HCT116 (cell line): ENCODE results near the gene PTPRC. TPM values are rescaled to one million over a fixed set of nuclear protein-coding genes. Genes with fewer than 3 reads are reported as not detected.

Source experiments
- ATAC-seq: fragments of 200-7000 bp; cut with Tn5 transposase; 2 replicates; pipeline ENCODE4 v1.9.1; 2020; ENCODE audit warnings: mild to moderate bottlenecking, moderate library complexity
- BruUV-seq: library from RNA; stranded (reverse); fragments of 400-500 nt; replicated peaks from 2 replicates; lab custom pipeline; 2021; lab: Mats Ljungman, UMichigan
- CTCF ChIA-PET: fragments of 300-600 bp; sonication (Branson Sonifier 250); formaldehyde crosslinking; loops from one replicate; lab custom pipeline; 2021; ENCODE audit warnings: antibody characterized with exemption; lab: Charles Lee
- POLR2A ChIA-PET: fragments of 300-600, 350-600 bp; sonication (Branson Sonifier 250); formaldehyde crosslinking; loops from one replicate; lab custom pipeline; 2021; ENCODE audit warnings: antibody characterized with exemption; lab: Charles Lee
- RAD21 ChIA-PET, 2 experiments: fragments of 300-600 bp; sonication (Branson Sonifier 250); formaldehyde crosslinking; loops; one replicate each; lab custom pipeline; 2023; ENCODE audit warnings: low total read pairs in 2 of 2; ENCODE audit not compliant: uncharacterized antibody in 2 of 2, unreplicated experiment in 2 of 2, low non-redundant PET in 1 of 2; lab: Charles Lee
- DNase-seq: peaks from one replicate; pipeline ENCODE4 v3.0.0-alpha.2; 2010; ENCODE audit warnings: low read depth, low spot score
- H2AFZ ChIP-seq: fragments of 200-600 bp; shearing (Covaris generic), sonication (generic); 2 replicates; pipeline ENCODE4 v1.6.1; 2017; ENCODE audit warnings: low read depth, mixed run types, mixed read lengths, antibody characterized with exemption, low read length; ENCODE audit not compliant: poor library complexity, severe bottlenecking
- H3K27ac ChIP-seq: 2 replicates; pipeline ENCODE4 v1.5.1; 2012; ENCODE audit warnings: low read depth, low read length
- H3K27me3 ChIP-seq: fragments of 200-600 bp; sonication (generic); 2 replicates; pipeline ENCODE4 v1.6.1; 2016; ENCODE audit warnings: mixed run types, low read length, mixed read lengths; ENCODE audit not compliant: insufficient read depth
- H3K36me3 ChIP-seq, 2 experiments: fragments of 200-500 bp in 1 of 2; fragments of 200-600 bp in 1 of 2; sonication (Bioruptor generic) in 1 of 2; sonication (generic) in 1 of 2; 2 replicates each; pipeline versions ENCODE4 v1.5.1 to v1.6.1; 2014 to 2016; ENCODE audit warnings: low read length in 2 of 2, inconsistent platforms in 1 of 2, mixed read lengths in 1 of 2, mixed run types in 1 of 2; ENCODE audit not compliant: insufficient read depth in 2 of 2, control insufficient read depth in 1 of 2
- H3K4me1 ChIP-seq, 2 experiments: fragments of 200-600 bp in 1 of 2; sonication (generic) in 1 of 2; 2 replicates each; pipeline versions ENCODE4 v1.5.1 to v1.6.1; 2012 to 2017; ENCODE audit warnings: low read length in 2 of 2, inconsistent platforms in 1 of 2, mild to moderate bottlenecking in 1 of 2, mixed read lengths in 1 of 2, mixed run types in 1 of 2, moderate library complexity in 1 of 2; ENCODE audit not compliant: insufficient read depth in 2 of 2, control insufficient read depth in 1 of 2
- H3K4me2 ChIP-seq: fragments of 200-600 bp; sonication (generic); 2 replicates; pipeline ENCODE4 v1.6.1; 2017; ENCODE audit warnings: mixed run types, low read length, mixed read lengths
- H3K4me3 ChIP-seq, 2 experiments: fragments of 200-600 bp in 1 of 2; sonication (generic) in 1 of 2; replicated peaks in 1 of 2; 2 replicates each; pipeline ENCODE4 v1.5.1; 2011 to 2016; ENCODE audit warnings: low read length in 2 of 2, control low read depth in 1 of 2, low read depth in 1 of 2, mild to moderate bottlenecking in 1 of 2, mixed read lengths in 1 of 2, mixed run types in 1 of 2
- H3K79me2 ChIP-seq: fragments of 200-600 bp; sonication (generic); 2 replicates; pipeline ENCODE4 v1.6.1; 2017; ENCODE audit warnings: mild to moderate bottlenecking, mixed run types, low read length, moderate library complexity, mixed read lengths; ENCODE audit not compliant: insufficient read depth
- H3K9ac ChIP-seq: fragments of 200-600 bp; sonication (generic); 2 replicates; pipeline ENCODE4 v1.6.1; 2016; ENCODE audit warnings: low read length, mixed read lengths
- H3K9me2 ChIP-seq: fragments of 200-600 bp; sonication (generic), shearing (Covaris generic); 2 replicates; pipeline ENCODE4 v1.6.1; 2017; ENCODE audit warnings: mixed run types, mild to moderate bottlenecking, moderate library complexity; ENCODE audit not compliant: insufficient read depth
- H3K9me3 ChIP-seq, 2 experiments: fragments of 200-500 bp in 1 of 2; fragments of 200-600 bp in 1 of 2; sonication (Bioruptor generic) in 1 of 2; sonication (generic) in 1 of 2; 2 replicates each; pipeline ENCODE4 v1.6.1; 2014 to 2017; ENCODE audit warnings: low read length in 2 of 2, mixed read lengths in 2 of 2, inconsistent platforms in 1 of 2, low read depth in 1 of 2, mild to moderate bottlenecking in 1 of 2, mixed run types in 1 of 2, moderate library complexity in 1 of 2; ENCODE audit not compliant: control insufficient read depth in 1 of 2, insufficient read depth in 1 of 2
- H4K20me1 ChIP-seq: fragments of 200-600 bp; sonication (generic), shearing (Covaris generic); 2 replicates; pipeline ENCODE4 v1.6.1; 2017; ENCODE audit warnings: mixed run types, mild to moderate bottlenecking, moderate library complexity; ENCODE audit not compliant: insufficient read depth
- ATF3 ChIP-seq: IDR thresholded peaks from 2 replicates; pipeline ENCODE4 v1.6.1; 2012
- CBX3 ChIP-seq: IDR thresholded peaks from 2 replicates; pipeline ENCODE4 v1.6.1; 2012; ENCODE audit warnings: low read depth
- CEBPB ChIP-seq: IDR thresholded peaks from 2 replicates; pipeline ENCODE4 v1.6.1; 2012; ENCODE audit warnings: low read depth
- CTCF ChIP-seq, 3 experiments: fragments of 200-600 bp in 1 of 3; sonication (generic) in 1 of 3; IDR thresholded peaks in 2 of 3; conservative IDR thresholded peaks in 1 of 3; 2 replicates each; pipeline ENCODE4 v1.5.1; 2012 to 2017; ENCODE audit warnings: low read depth in 2 of 3, low read length in 2 of 3, antibody characterized with exemption in 1 of 3, borderline replicate concordance in 1 of 3, control low read depth in 1 of 3, mild to moderate bottlenecking in 1 of 3, mixed read lengths in 1 of 3, mixed run types in 1 of 3, moderate library complexity in 1 of 3; ENCODE audit not compliant: insufficient read depth in 1 of 3
- EGR1 ChIP-seq: IDR thresholded peaks from 2 replicates; pipeline ENCODE4 v1.6.1; 2012; ENCODE audit warnings: low read depth
- ELF1 ChIP-seq: IDR thresholded peaks from 2 replicates; pipeline ENCODE4 v1.6.1; 2012; ENCODE audit warnings: low read depth, borderline replicate concordance
- EZH2 ChIP-seq: fragments of 200-600 bp; sonication (generic); IDR thresholded peaks from 2 replicates; pipeline ENCODE4 v1.6.1; 2017; ENCODE audit warnings: antibody characterized with exemption, mixed run types
- FOSL1 ChIP-seq: IDR thresholded peaks from 2 replicates; pipeline ENCODE4 v1.6.1; 2012; ENCODE audit warnings: low read depth
- JUND ChIP-seq: IDR thresholded peaks from 2 replicates; pipeline ENCODE4 v1.6.1; 2012
- MAX ChIP-seq: IDR thresholded peaks from 2 replicates; pipeline ENCODE4 v1.6.1; 2012
- POLR2A ChIP-seq: IDR thresholded peaks from 2 replicates; pipeline ENCODE4 v1.7.0; 2011; ENCODE audit warnings: borderline replicate concordance; ENCODE audit not compliant: insufficient read depth, insufficient read length; ENCODE audit errors: extremely low read depth
- POLR2AphosphoS5 ChIP-seq: IDR thresholded peaks from 2 replicates; pipeline ENCODE4 v1.6.1; 2011; ENCODE audit warnings: mild to moderate bottlenecking, low read depth, low read length, moderate library complexity
- RAD21 ChIP-seq: IDR thresholded peaks from 2 replicates; pipeline ENCODE4 v1.6.1; 2012; ENCODE audit warnings: low read depth, mild to moderate bottlenecking
- REST ChIP-seq: IDR thresholded peaks from 2 replicates; pipeline ENCODE4 v1.6.1; 2012; ENCODE audit warnings: low read depth
- SIN3A ChIP-seq: IDR thresholded peaks from 2 replicates; pipeline ENCODE4 v1.6.1; 2012; ENCODE audit warnings: low read depth
- SP1 ChIP-seq: IDR thresholded peaks from 2 replicates; pipeline ENCODE4 v1.6.1; 2012; ENCODE audit warnings: low read depth
- TCF7L2 ChIP-seq: IDR thresholded peaks from 2 replicates; pipeline ENCODE4 v1.7.0; 2011; ENCODE audit warnings: borderline replicate concordance, inconsistent platforms; ENCODE audit not compliant: insufficient read depth, insufficient read length; ENCODE audit errors: extremely low read depth
- ZBTB33 ChIP-seq: IDR thresholded peaks from 2 replicates; pipeline ENCODE4 v1.6.1; 2011; ENCODE audit warnings: mild to moderate bottlenecking, low read length, moderate library complexity; ENCODE audit not compliant: insufficient replicate concordance; ENCODE audit errors: extremely low read depth
- ZFX ChIP-seq: fragments of 450-650 bp; IDR thresholded peaks from 2 replicates; pipeline ENCODE4 v1.6.1; 2017
- ZNF274 ChIP-seq: fragments of 200-500 bp; sonication (Bioruptor generic); IDR thresholded peaks from 2 replicates; pipeline ENCODE4 v1.6.1; 2014; ENCODE audit warnings: mild to moderate bottlenecking, low read depth, low read length, inconsistent platforms
- intact Hi-C: fragments of 100-400 bp; cut with micrococcal nuclease; formaldehyde crosslinking; loops from 2 replicates; pipeline ENCODE4 v1.10.0; 2022
- total RNA-seq: library from RNA; stranded (reverse); gene quantifications from one replicate; pipeline ENCODE4 v1.2.1, GENCODE V29; 2021; ENCODE audit not compliant: unreplicated experiment

The PTPRC gene
- total RNA-seq, 1 experiment from 2014 or later, result 1.2 TPM

- H3K9me3 ChIP-seq, result no peaks in the 10 kb centered on the region
- ChIA-PET POLR2A (no interaction called here), RAD21 (no interaction called here), CTCF (no interaction called here)
- H3K79me2 ChIP-seq, result no peaks in the 10 kb centered on the region
- no peak overlapping the region for H3K9ac ChIP-seq
- no peaks in the 10 kb centered on the region for H3K9me2 ChIP-seq
- no peaks in the 10 kb centered on the region for H4K20me1 ChIP-seq
- no peak for DNase-seq
- intact Hi-C loops, result loop anchor here (5.0 kb wide), 1 partner anchor 1174 kb away; no protein-coding TSS in a partner anchor
- no peak overlapping the region for H2AFZ ChIP-seq
- ATAC-seq, result no peak
- H3K27ac ChIP-seq, result no peak overlapping the region
- no peaks in the 10 kb centered on the region for H3K27me3 ChIP-seq
- H3K4me2 ChIP-seq, result no peak overlapping the region
- TF ChIP-seq CEBPB, result no peak
- TF ChIP-seq EGR1, result no peak
- no peak for TF ChIP-seq SIN3A
- TF ChIP-seq ATF3, result no peak
- TF ChIP-seq RAD21, result no peak
- no peak for TF ChIP-seq ZFX
- no peak for TF ChIP-seq SP1
- no peak for TF ChIP-seq REST
- TF ChIP-seq FOSL1, result no peak
- no peak for TF ChIP-seq ELF1
- no peak for TF ChIP-seq CBX3
- no peak for TF ChIP-seq POLR2AphosphoS5
- no peak for TF ChIP-seq ZBTB33
- no peak for TF ChIP-seq MAX
- TF ChIP-seq EZH2, result no peak
- TF ChIP-seq TCF7L2, result no peak
- no peak for TF ChIP-seq CTCF (IDR thresholded peaks at IDR 0.05 in 2 of 3, conservative IDR thresholded peaks at IDR 0.05 in 1 of 3; ENCODE audit: borderline replicate concordance in 1 of 3, insufficient read depth in 1 of 3, low read depth in 2 of 3, low read length in 2 of 3)
- no peak for TF ChIP-seq ZNF274
- TF ChIP-seq JUND, result no peak
- TF ChIP-seq POLR2A, result no peak
- TF ChIP-seq, all 23 proteins: peak for 0
- Histone ChIP-seq H3K4me3 (no peak overlapping the region), H3K4me1 (peaks cover 0 to 8% of the 10 kb centered on the region in 2 experiments; a peak in 1 of 4 replicates), H3K36me3 (no peaks in the 10 kb centered on the region)
- BruUV-seq, result no TSS peak
These were observed 57.4 kb downstream of the PTPRC start for GRCh38 chr1:198696211-198696610.
